HG02642 (cell line): ENCODE results near the gene CHML.
A peak's percentile ranks its signal among the peaks of the same experiment; 100 is the strongest.

Experiments used
- ATAC-seq: cut with Tn5 transposase; IDR thresholded peaks from one replicate; pipeline ENCODE4 v1.9.1; 2021; ENCODE audit warnings: mild to moderate bottlenecking; ENCODE audit not compliant: unreplicated experiment, poor library complexity

CHML gene

GRCh38 chr1:241592273-241592958 lies 47.8 kb downstream of the CHML start:
- ATAC-seq = peak; percentile 83

- no peak for ATAC-seq
These were observed 48.4 kb downstream of the CHML start for GRCh38 chr1:241591736-241592135.

DNA sequence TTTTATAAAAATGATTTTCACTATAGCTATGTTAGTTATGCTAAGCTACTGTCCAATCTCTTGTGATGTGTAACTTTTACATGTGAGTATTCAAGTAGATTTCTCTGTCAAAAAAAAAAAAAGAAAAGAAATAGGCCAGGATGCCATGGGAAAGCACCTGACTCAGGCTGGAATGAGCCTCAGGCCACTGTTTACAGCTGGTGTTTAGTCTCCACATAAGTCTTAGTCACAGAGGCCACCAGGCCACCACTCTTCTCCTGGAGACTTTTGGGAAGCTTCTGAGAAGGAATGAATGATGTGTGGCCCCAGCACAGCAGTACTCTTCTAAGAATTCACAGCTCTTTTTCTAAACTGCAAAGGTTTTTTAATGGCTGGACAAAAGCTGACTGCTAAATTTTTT lies 48.9 kb downstream of the CHML start:
- no peak for ATAC-seq

DNA sequence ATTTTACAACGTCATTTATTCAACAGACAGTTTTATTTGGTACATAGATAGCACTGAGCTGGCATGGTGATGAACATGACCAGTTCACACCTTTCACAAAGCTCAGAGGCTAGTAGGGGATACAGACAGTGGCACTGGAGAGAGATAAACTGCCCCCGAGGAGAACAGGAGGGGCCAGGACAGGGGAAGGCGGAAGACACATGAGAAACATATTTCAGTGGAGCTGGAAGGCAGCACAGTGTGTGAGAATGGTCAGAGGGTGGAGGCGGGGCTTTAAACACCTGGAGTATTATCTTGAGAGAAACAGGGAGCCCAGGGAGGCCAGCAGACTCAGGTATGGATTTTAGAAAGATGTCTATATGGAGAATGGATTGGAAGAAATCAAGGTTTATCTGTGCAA lies 49.5 kb downstream of the CHML start:
- no peak for ATAC-seq
